Esophagus squamous epithelium (tissue), 4 donors: ENCODE measurements around the gene PHACTR3.

Experiments
- POLR2A ChIP-seq, 4 donors: fragments of 450-650 bp; IDR thresholded peaks; one replicate each; pipeline ENCODE4 v1.6.1; 2017; ENCODE audit warnings: antibody characterized with exemption in 4 of 4, mild to moderate bottlenecking in 4 of 4, moderate library complexity in 3 of 4
- TF ChIP-seq, protein P1 (sequence below), 6 experiments: fragments of 450-650 bp in 4 of 6; fragments of 200-600 bp in 2 of 6; sonication (generic) in 2 of 6; IDR thresholded peaks; one replicate each; pipeline ENCODE4 v1.5.1; 2016 to 2019; ENCODE audit warnings: antibody characterized with exemption in 6 of 6, mild to moderate bottlenecking in 4 of 6, moderate library complexity in 4 of 6

DNA sequence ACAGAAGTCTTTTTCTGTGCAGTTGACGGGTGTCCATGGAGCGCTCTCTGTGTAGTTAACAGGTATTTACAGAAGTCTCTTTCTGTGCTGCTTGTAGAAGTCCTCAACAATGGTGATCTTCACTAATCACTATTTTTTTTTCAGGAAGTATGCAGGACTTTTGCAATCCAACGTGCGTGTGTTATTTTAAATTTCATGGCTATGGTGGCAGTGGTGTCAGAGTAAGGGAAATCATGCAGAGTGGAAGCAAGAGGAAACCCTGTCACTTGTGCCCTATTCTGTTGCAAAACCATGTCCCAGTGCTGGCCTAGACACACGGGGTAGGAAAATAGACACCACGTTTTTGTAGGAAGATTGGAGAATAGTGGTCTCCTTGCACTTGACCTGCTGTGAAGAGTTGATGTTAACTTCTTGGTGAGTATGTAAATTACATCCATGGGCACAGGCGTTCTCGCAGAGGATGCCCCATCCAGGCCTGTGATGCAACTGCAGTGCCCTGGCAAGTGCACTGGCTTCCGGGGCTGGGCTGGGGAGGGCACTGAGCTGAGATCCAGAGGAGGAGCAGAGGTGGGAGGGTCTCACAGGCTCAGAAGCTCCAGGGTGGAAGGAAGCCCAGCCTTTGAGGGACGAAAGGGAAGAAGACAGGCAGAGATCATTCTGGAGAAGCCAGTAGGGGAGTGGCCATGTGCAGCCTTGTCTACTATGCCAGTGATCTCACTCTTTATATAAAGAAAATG, 182.6 kb downstream of the PHACTR3 start:
- TF ChIP-seq, protein P1, sequence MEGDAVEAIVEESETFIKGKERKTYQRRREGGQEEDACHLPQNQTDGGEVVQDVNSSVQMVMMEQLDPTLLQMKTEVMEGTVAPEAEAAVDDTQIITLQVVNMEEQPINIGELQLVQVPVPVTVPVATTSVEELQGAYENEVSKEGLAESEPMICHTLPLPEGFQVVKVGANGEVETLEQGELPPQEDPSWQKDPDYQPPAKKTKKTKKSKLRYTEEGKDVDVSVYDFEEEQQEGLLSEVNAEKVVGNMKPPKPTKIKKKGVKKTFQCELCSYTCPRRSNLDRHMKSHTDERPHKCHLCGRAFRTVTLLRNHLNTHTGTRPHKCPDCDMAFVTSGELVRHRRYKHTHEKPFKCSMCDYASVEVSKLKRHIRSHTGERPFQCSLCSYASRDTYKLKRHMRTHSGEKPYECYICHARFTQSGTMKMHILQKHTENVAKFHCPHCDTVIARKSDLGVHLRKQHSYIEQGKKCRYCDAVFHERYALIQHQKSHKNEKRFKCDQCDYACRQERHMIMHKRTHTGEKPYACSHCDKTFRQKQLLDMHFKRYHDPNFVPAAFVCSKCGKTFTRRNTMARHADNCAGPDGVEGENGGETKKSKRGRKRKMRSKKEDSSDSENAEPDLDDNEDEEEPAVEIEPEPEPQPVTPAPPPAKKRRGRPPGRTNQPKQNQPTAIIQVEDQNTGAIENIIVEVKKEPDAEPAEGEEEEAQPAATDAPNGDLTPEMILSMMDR (IDR thresholded peaks at IDR 0.05): no peak
- no peak for TF ChIP-seq POLR2A (IDR thresholded peaks at IDR 0.05)
